DMS53 treated with DMSO at 0.1 percent for 48 hours (cell line): ENCODE results near the gene TMPRSS2.

Experiments
- DNase-seq: peaks from one replicate; lab custom pipeline; 2025; ENCODE audit not compliant: unreplicated experiment; lab: John Stamatoyannopoulos, UW

Gene TMPRSS2

DNA sequence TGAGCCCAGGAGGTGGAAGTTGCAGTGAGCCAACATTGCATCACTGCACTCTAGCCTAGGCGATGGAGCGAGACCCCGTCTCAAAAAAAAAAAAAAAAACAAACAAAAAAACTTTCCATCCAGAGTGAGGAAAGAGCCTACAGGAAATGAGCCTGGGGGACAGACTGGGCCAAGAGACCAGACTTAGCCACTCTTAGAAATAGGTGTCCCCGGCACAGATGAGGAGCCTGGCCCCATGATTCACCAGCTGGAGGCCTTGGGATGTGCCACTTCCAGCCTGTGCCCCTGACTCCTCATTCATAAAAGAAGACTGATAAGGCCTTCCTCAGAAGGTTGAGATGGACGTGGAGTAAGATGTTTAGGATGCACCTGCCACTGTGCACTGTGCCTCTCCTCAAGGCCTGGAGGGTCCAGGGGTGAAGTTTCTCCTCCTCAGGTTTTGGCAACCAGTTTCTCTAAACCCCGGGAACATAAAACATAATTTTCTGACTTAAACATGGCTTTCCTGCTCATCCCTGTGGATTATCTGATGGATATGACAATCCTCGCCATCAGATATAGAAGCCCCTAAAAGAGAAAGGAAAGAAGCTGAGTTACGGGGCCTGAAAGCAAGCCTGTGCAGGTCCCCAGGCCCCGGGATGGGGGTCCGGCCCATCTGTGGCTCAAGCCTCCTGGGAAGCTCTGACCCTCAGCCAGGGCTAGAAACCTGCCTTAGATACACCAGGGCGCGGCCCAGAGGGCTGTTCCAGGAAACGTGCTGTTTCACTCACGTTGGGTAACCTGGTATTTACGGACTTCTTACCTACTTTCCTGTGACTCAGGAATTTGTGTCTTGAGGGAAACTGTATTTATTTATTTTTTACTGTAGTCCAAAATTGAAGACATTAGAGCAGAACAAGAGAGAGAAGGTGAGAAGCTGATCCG lies 55.9 kb downstream of the TMPRSS2 start:
- no peak for DNase-seq

DNA sequence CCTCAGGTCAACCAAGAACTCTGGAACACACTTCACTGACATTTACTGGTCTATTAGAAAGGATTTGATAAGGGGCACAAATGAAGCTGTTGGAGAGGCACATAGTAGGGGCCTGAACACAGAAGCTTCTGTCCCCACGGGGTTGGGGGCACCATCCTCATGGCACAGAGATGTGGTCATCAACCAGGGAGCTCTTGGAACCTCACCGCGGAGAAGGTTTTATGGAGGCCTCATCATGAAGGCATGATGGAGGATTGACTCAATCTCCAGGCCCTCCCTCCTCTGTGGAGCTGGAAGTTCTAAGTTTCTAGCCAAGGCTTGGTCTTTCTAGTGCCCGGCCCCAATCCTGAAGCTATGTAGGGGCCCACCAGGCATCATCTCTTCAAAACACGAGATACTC lies 58.3 kb downstream of the TMPRSS2 start:
- DNase-seq: no peak

DNA sequence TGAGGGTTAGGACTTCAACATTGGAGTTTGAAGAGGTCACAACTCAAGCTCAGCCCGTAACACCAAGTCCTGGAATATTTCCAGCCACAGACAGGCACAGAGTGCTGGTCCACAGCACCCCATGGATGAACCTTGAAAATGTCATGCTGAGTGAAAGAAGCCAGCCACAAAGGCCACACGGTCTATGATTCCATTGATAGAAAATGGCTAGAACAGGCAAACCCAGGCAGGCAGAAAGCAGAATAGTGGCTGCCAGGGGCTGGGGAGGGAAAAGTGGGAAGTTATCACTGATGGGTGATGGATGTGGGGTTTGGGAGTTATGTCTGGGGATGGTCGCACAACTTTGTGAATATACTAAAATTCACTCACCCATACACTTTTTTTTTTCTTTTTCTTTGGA lies 60.6 kb downstream of the TMPRSS2 start:
- DNase-seq: no peak

DNA sequence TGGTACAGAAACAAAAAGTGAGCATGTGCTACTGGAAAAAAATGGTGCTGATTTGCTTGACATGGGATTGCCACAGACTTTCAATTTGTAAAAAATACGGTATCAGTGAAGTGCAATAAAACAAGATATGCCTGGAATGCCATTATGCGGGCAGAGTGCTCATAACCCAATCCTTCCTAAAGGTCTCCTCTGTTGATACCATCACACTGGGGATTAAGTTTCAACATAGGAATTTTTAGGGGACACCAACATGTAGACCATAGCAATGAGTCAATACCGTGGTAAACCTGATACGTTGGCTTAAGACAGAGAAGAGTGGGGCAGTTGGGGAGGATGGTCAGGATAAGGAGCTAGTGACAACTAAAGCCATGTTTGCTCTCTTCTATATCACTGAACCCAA lies 61.4 kb downstream of the TMPRSS2 start:
- no peak for DNase-seq

DNA sequence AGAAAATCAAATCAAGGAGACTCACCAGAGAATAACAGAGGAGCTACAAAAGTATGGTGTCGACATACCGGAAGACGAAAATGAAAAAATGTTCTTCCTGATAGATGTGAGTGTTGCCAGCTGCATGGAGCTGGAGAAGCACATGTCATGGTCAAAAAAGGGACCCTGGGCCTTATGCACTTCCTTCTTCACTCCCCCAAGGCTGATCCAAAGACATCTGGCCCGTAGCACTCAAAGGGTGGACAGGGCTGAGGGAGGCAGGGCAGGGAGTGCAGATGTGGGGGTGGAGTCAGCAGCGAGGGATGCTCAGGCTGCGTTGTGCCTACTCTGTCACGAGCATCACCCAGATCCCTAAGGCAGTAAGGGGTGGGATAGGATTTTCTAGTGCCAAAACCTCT lies 62.5 kb downstream of the TMPRSS2 start:
- DNase-seq: no peak

DNA sequence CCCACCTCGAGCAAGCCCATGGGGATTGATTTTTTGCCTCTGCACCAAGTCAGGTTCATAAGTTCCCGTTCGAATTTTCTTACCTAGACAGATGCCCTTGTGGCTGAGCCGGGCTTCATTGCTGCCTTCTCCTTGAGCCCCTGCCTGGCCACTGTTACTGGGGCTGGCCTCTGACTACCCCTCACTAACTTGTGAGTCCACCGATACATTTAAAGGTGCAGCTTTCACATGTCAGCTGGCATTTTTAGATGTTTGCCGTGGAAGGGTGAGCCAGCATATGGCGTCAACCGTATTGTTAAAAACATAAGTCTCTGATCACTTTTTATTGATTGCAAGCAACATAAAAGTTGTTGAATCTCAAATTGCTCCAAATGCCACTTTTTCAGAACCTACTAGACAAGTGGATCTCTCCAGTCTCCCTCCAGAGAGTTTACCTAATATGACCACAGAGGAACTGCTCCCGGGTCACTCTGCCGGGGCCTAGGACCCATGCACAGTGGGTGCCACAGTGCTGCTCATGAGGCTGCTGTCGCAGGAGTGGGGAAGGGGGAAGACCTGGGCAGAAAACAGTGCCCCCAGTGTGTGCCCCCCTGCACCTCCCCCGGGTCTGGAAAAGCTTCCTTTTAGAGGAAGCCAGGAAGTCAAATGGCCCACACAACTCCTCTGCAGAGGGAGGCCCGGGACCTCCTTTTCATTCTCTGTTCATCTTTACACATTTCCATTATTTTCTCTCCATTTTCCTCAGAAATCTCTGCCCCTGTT lies 63.1 kb downstream of the TMPRSS2 start:
- no peak for DNase-seq

DNA sequence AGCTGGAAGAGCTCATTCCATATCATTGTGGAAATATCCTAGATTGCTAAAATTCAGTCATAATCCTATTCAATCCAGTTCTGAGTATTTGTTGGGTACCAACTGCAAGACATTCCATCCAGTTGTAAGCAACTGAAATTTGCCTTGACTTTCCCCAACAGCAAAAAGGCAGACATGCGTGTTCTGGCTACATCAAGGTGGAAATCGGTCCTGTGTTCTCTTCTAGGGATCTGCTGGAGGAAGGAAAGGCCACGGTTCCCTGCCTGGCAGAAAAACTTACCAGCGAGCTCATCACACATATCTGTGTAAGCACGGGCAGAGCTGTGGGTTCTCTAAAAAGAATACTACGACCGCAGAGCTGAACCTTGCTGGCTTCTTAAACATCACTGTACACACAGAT lies 64.4 kb downstream of the TMPRSS2 start:
- no peak for DNase-seq

DNA sequence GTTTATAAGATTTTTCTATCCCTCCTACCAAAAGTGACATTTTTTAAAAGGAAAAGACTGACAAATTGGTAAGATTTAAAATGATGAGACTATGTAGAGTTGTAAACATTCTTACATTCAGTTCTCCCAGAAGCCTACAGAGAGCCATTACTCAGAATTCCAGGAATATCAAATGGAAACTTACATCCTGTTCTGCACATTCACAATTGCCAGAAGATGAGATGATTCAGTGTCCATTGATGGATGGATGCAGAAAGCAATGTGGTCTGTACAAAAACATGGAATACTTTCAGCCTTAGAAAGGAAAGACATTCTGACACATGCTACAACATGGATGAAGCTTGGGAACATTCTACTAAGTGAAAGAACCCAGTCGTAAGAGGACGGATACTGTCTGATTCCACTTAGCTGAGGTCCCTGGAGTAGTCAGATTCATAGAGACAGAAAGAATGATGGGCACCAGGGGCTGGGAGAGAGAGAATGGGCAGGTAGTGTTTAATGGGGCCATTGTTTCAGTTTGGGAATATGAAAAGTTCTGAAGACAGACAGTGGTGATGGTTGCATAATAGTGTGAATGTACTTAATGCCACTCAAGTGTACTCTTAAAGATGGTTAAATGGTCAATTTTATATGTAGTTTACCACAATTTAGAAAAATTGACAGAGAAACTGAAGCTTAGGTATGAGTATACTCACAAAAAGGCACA lies 65.3 kb downstream of the TMPRSS2 start:
- no peak for DNase-seq

DNA sequence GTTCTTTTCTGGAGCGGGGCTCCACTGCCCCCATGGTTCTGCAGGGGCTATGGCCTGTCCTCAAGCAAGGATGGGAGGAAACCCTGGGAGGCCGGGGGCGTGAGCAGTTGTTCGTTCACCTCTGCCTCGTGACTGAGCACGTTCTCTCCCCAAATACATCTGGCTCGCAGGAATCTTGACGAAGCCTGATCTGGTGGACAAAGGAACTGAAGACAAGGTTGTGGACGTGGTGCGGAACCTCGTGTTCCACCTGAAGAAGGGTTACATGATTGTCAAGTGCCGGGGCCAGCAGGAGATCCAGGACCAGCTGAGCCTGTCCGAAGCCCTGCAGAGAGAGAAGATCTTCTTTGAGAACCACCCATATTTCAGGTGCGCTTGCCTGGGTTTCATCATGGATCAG lies 66.4 kb downstream of the TMPRSS2 start:
- no peak for DNase-seq

DNA sequence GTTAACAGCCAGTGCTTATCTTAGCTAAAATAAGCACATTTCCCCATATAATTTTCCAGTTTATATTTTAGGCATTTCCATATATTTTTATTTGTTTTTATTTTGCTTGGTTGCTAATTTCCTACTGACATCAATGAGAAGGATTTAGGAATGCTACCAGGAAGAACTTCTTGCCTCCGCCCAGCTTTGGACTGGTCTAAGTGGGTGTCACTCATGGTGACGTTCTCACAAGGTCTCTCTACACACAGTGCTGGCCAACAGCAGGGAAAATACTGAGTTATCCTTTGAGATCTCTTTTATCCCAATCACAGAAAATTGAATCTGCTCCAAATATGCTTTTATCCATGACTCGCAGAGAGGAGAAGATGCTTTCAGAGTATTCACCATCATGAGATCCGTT lies 68.7 kb downstream of the TMPRSS2 start:
- no peak for DNase-seq

DNA sequence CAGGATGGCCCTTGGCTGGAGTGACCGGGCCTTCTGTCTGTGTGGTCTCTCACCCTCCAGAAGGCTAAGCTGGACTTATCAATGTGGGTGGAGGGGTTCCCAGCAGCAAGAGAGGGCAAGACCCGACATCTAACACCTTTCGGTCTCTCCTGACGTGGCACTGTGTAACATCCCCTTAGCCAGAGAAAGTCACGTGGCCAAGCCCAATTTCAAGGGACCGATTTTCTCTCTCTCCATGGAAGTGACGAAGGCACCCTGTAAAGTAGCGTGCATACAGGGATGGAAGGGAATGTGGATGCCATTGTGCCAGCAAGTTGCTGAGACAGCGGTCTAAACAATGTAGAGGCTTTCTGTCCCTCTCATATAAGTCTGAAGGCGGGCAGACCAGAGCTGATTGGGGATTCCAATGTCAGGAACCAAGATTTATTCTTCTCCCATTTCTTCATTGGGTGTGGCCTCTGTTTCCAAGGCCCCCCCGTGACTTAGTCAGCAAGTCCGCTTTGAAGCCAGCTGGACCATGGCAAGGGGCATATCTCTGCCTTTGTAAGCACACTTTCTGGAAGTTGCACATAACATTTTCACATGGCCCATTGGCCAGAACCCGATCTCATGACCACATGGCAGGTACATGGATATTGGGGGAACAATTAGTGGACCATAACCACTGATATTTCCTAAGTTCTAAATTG lies 69.4 kb downstream of the TMPRSS2 start:
- no peak for DNase-seq

DNA sequence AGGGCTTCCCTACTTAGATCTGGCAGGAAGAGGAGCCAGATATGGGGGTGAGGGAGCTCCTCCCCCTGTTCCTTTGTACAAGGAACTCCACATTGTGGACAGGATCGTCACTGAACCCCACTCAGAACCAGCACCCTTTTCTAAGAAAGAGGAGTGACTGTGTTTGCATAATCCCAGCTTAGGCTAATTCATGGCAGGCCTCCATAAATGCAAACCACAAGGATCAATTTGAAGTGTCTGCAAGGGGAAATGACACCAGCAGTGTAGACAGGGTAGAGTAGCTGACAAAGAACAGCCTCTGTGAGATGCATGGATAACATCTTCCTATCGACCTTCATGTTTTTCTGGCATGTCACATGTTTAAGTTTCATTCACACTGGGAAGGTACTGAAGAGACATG lies 70.2 kb downstream of the TMPRSS2 start:
- DNase-seq: no peak

DNA sequence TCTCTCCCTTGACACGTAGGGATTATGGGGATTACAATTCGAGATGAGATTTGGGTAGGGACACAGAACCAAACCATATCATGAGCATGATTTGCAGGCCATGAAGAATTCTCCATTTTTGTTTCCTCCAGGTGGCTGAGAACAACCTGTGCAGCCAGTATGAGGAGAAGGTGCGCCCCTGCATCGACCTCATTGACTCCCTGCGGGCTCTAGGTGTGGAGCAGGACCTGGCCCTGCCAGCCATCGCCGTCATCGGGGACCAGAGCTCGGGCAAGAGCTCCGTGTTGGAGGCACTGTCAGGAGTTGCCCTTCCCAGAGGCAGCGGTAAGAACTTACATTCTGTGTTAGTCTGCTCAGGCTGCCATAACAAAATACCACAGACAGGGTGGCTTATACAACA lies 72.3 kb downstream of the TMPRSS2 start:
- DNase-seq: no peak

DNA sequence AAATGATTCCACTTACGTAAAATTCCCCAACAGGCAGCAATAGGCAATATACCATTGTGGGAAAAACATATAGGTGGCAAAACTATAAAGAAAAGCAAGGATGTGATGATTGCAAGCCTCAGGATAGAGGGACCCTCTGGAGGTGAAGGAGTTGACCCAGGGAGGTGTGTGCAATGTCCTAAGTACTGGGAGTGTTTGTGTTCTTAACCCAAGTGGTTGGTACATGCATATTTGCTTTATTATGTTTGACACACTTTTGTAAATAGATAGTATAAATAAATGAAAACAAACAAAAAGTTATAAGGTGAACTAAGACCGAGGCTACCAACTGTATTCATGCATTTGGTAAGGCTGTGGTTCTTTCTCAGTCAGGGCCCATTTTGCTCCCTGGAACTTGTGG lies 74.4 kb downstream of the TMPRSS2 start:
- no peak for DNase-seq

DNA sequence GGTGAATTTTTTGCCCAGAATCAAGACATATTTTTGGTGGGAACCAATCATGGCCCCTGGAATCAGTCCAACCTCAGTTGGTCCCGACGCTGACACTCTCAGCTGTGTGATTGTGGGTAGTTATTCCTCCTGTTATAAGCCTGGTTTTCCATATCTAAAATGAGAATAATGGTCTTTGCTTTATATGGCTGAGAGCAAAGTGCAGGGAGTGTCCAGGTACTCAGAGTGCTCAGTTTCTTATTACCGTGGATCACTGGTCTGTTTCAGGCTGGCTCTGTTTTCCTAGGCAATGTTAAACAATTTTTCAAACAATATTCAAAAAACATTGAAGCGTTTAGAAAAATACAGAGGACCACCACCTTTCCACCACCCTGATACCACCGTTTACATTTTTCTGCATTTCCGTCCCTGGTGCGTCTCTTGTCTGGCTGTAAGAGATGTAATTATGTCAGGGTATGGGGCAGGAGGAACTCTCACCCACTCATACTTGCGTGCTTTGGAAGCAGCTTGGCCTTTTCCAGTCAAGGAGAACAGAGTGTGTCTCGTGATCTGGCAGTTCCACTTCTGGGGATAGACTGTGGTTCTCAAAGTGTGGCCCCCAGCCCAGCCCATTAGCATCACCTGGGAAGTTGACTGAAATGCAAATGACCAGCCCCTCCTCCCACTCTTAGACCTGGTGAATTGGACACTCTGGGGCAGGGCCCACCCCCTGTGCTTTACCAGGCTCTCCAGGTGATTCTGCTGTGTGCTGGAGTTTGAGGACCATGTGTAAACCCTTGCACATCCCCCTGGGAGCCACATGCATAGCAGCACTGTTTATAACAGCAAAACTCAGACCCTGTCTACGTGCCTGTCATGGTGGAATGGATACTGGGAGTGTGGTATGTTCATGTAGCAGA lies 75.1 kb downstream of the TMPRSS2 start:
- DNase-seq: no peak

DNA sequence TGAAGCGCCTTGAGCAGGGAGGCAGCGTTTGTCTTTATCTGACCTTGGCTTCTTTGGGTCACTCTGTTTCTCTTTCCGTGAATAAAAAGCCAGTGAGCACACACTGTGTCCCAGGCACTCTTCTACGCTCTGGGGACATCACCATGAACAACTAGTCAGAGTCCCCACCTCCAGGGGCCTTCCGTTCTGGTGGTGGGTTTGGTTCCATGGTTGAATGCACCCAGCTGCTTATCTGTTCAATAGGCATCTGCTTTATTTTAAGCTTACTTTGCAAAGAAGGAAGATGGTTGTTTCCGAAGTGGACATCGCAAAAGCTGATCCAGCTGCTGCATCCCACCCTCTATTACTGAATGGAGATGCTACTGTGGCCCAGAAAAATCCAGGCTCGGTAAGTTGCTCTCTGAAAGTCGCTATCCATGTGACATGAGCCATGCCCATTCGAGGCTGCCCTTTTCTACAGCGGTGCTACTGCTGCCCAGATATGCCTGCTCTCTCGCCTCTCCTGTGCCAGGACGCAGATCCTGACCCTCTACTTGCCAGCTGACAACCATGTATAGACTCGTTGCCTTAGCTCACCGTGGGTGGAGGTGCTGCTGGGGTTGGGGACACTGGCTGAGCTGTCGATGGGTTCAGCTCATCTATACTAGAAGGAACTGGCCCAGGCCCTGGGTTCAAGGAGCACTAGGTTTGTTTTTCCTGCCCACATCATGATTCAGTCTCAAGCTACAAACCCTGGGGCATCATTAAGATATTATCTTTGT lies 76.0 kb downstream of the TMPRSS2 start:
- no peak for DNase-seq

DNA sequence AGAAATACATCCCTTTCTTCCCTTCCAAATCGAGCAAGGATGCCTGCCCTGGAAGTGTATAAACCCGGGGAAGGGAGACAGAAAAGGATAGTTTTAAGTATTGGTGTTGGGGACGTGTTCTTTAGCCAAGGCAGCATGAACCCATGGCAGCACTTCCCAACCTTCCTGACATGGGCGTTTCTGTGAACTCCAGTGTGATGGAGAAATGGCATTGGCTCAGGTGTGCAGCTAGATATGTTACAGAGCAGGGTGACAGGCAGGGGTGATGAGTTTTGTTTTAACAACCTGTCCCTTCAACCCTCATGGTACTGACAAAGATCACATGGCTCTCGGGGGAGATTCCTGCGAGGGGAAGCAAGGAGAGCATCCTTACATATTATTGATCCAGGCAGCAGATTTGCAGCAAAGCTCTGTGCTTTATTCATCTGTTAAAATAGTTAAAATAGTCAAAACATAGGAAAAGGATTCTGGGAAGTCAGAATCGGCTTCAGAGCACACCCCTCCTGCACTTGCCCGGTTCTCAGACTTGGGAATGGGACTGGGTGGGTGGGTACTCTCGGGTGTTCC lies 78.0 kb downstream of the TMPRSS2 start:
- no peak for DNase-seq

DNA sequence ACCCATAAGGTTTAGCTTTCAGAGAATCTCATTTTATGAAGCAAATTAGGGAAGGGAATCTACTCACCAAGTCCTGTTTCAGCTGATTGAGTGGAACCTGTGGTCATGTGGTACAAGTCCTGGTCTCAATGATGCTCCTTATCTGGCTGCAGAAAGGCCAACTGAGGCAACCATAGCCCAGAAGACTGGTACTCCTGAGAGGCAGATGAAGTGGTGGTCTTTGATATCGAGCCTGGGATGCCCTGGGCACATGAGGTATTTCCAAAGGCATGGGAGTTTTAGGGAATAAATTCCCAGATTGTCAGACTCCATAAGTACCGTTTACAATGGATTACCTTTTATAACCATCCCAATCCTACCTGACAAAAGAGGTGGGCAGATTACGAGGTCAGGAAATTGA lies 78.7 kb downstream of the TMPRSS2 start:
- DNase-seq: no peak

DNA sequence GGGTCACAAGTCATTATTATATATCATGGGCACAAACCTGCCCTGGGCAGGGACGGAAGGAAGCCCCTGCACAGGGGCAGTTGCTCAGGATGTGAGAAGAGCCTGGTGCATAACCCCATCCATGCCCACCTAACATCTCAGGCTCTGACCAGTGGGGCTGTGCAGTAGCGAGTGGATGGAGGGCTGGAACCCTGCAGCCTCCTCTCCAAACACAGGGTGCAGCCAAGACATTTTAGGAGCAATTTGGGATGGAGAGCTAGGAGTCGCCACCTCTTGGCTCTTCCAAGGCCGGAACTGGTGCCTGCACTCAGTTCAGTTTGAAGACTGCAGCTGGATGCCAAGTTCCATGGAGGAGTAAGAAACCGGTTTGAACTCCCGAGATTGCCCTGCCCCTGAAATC lies 79.1 kb downstream of the TMPRSS2 start:
- no peak for DNase-seq
